HTR-8/SVneo (cell line): ENCODE measurements around the gene EEF1A2.
A peak's percentile ranks its signal among the peaks of the same experiment; 100 is the strongest.

ENCODE experiments used
- DNase-seq: peaks from one replicate; pipeline ENCODE4 v3.0.0; 2011; ENCODE audit warnings: low spot score, mixed read lengths; ENCODE audit not compliant: insufficient read length
- FAIRE-seq: peaks from 2 replicates; lab custom pipeline; 2011; peaks lifted over from hg19 to GRCh38; lab: Jason Lieb, UNC

EEF1A2 gene

GRCh38 chr20:63473555-63474449, 25.1 kb downstream of the EEF1A2 start:
- DNase-seq (no peak), FAIRE-seq (peak; percentile 82)

GRCh38 chr20:63472862-63473390, 26.0 kb downstream of the EEF1A2 start:
- FAIRE-seq: peak; percentile 49
- DNase-seq: no peak

- FAIRE-seq (peak; percentile 76), DNase-seq (no peak)
Observed at GRCh38 chr20:63471981-63472831, 26.7 kb downstream of the EEF1A2 start, which contains the start of gene KCNQ2. Gene KCNQ2 (minus strand): TSS chr20:63472655. CDS start chr20:63472463, 192 bp downstream.

- FAIRE-seq (no peak), DNase-seq (no peak)
Observed at GRCh38 chr20:63471717-63471980, 27.2 kb downstream of the EEF1A2 start.

- FAIRE-seq: no peak
Observed at GRCh38 chr20:63471002-63471716, 27.7 kb downstream of the EEF1A2 start.

GRCh38 chr20:63470410-63470809, 28.5 kb downstream of the EEF1A2 start:
- no peak for DNase-seq
- no peak for FAIRE-seq

More at GRCh38 chr20:63471002-63471716, 27.7 kb downstream of the EEF1A2 start:
- DNase-seq: no peak

- DNase-seq: no peak
- no peak for FAIRE-seq
Observed at GRCh38 chr20:63469713-63470101, 29.2 kb downstream of the EEF1A2 start.

GRCh38 chr20:63469019-63469712, 29.7 kb downstream of the EEF1A2 start:
- FAIRE-seq (no peak), DNase-seq (no peak)

- DNase-seq: no peak
- FAIRE-seq: no peak
Observed at GRCh38 chr20:63468421-63468820, 30.5 kb downstream of the EEF1A2 start.

- DNase-seq: no peak
- peak; percentile 80 for FAIRE-seq
Observed at GRCh38 chr20:63467294-63468083, 31.4 kb downstream of the EEF1A2 start.

GRCh38 chr20:63466861-63467260, 32.0 kb downstream of the EEF1A2 start:
- peak; percentile 46 for FAIRE-seq
- DNase-seq: no peak

- peak; percentile 57 for FAIRE-seq
- no peak for DNase-seq
Observed at GRCh38 chr20:63466250-63466825, 32.5 kb downstream of the EEF1A2 start.

- DNase-seq (no peak), FAIRE-seq (no peak)
Observed at GRCh38 chr20:63465380-63466249, 33.3 kb downstream of the EEF1A2 start.

GRCh38 chr20:63464289-63464635, 34.6 kb downstream of the EEF1A2 start:
- DNase-seq (no peak), FAIRE-seq (no peak)

GRCh38 chr20:63463400-63464288, 35.2 kb downstream of the EEF1A2 start:
- FAIRE-seq (peak; percentile 9), DNase-seq (no peak)

GRCh38 chr20:63462244-63462643, 36.6 kb downstream of the EEF1A2 start:
- DNase-seq (no peak), FAIRE-seq (no peak)
